Femur (tissue), 1 donor: Measurements from ENCODE around the gene COL28A1.

Experiments used
- DNase-seq: peaks from one replicate; pipeline ENCODE4 v3.0.0-alpha.2; 2017

The COL28A1 gene

DNA sequence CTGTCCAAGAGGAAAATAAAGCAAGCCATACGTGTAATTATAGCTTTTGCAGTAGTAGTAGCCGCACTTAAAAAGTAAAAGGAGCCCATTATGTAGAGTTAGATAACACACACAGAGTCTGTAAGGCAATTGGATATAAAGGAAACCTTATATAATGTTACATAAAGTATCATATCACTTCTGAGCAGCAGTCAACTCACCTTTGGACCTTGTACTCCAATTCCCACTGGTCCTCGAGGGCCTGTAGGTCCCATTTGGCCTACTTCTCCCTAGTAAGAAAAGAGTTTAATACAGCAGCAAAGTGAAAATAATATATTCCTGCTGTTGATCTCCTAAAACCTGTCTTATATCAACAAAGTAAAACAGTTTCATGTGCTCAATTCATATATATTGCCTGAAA, 83.6 kb downstream of the COL28A1 start:
- DNase-seq = no peak

DNA sequence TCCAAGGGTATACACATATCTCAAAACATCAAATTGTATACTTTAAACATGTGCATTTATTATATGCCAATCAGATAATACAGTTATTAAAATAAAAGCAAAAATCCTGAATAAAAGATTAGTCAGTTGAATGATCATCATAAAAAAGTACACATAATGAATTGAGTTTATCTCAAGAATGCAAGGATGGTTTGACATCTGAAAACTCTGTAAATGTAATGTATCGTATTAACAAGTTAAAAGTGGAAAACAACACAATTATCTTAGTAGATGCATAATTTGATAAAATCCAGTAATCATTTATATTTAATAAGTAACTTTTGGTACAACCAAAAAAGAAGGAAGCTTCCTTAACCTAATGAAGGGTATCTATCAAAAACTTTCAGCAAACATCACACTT, 86.6 kb downstream of the COL28A1 start:
- DNase-seq = no peak

DNA sequence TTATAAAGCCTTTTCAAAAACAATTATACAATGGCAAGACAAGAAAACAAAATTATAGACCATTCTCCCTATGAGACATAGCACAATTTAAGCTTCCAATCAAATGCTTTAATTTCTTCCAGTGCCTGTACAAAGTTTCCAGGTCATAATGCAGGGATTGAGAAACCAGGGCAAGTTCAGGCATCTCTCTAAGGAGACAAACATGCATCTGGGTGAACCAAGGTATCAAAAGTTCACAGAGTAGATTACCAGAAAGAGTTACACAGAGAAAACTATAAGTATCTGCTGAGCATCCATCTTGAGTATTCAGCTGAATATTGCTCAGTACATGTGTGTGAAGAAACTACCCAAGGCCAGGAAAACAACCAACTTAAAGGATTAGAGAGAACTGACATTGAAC, 89.1 kb downstream of the COL28A1 start:
- DNase-seq = no peak

DNA sequence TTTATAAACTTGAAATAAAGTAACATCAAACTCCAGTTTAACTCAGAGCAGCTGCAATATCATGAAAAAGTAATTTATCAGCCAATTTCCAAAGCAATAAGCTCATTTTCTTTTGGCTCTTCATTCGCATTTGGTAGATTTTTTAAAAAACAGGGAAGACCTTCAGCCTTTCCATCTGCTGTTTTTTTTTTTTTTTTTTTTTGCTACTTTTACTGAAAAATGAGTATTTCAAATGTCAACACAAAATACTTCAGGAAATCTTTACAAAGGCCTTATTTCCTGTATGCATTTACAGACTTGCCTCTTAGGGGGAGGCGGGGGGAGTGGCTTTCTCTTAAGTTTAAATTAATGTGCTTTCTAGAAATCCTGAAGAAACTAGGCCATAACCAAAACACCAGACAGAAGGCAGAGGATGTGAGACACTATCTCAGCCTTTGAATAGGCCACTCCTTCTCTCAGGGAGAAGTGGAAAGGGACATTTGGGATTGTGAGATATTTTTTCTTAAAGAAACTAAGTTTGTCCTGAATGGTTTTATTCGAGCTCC, 91.8 kb downstream of the COL28A1 start:
- DNase-seq = no peak

DNA sequence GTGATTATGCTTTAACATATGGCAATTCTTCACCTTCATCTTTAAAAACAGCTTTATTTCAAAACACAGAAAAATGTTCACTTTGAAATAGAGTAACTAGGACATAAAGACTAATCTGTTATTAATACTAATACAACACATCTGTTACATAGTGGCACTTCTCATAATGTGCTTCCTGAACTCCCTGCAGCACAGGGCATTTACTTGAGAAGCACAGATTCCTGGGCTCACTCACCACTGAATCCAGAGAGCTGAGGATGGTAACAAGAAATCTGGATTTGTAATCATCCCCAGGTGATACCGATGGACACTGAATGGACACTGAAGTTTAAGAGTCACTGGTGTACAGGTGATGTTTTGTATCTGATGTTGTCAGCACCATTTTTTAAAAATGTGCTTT, 96.1 kb downstream of the COL28A1 start:
- no peak for DNase-seq

DNA sequence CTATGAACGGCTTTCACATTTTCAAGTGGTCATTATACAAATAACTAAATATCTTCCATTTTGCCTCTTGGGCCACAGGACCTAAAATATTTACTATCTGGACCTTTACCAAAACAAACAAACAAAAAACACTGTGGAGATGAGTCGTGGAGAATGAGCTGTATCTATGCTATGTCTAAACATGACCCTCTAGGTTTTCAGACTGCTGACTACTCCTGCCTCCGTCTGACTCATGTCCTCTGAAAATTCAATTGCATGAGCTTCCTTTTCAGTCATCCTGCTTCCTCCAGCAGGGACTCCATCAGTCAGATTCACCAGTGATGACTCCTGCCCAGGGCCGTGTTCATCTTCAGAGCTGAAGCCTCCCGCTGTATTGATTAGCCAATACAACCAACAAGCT, 96.8 kb downstream of the COL28A1 start:
- DNase-seq = no peak

DNA sequence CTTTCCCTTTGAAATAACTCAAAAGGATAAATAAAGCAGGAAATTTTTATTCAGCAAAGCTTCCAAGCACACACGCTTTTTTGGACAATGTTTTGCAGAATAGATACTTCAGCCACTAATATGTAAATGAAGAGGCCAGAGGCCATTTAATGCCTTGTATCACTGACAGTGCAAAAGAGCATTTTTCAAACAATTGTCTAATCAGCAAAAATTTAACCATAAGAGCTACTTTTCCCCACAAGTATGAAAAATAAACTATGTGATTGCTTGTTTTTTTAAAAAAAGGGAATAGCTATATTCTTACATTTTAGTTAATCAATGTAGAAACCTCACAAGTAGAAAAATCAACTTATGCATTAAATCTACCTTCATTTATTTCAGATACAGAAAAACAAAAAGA, 99.7 kb downstream of the COL28A1 start:
- DNase-seq = no peak

DNA sequence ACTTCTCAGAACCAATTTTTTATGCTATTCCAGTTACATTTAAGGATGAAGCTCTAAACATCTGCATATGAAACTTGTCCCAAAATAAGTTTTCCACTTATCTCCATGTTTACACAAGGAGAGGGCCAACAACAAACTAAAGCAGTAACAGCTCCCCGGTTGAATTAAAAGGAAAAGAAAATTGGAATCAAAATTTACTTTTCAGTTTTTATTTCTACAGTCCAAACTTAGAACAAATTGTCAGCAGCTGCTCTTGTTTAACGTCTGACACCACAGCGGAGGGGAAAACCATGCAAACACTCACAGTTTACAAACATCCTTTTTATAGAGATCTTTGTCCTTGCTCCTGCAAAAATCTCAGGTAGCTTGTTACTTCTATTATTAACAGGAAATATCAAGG, 101.3 kb downstream of the COL28A1 start:
- no peak for DNase-seq

DNA sequence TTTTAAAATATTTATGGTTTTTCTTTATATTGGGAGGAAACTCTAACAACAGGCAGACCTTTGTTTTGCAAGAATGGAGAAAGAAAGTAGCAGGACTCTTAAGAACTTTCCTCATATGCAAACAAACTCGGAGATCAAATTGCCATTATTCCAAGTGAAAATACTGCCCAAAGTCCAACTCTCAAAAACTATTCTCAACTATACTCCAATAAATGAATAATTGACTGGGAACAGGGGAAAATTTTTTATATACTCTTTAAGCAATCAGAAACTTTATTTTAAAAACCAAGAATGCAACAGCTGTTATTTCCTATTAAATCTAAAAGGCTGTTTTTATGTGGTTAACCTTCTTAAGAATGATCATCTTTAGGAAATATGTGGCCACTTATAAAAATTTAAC, 101.9 kb downstream of the COL28A1 start:
- no peak for DNase-seq

DNA sequence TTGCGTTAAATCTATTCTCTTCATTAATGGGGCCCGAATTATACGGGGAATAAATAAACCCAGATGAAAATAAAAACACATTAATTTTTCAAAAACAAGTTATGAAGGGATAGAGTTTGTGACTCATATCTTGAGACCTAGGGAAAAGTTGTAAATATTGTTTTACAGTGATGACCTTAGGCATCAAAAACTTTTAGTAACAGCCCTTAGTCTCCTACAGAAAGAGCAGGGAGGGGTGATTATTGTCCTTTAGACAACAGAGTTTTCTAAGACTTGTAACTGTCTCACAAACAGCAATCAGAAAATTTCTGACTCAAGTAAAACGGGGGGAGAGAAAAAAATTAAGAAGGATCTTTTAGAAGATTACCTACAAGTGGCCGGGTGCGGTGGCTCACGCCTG, 102.7 kb downstream of the COL28A1 start:
- no peak for DNase-seq

DNA sequence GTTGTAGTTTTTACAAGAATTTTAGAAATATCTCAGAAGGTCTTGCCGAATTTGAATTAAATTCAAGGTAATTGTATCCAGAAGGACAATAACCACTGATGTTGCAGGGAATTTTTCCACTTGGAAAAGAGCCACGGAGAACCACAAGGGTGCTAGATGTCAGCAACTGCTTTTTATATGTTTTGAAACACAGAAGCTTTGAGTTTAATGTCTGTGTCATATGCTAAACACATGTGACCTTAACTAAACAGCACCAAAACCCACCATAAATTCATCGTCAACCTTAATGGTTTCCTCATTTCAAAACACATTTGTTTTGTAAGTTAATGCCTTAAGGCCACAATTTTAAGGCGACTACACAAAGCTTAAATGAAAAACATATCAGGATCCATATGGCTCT, 106.9 kb downstream of the COL28A1 start:
- DNase-seq = peak; percentile 47

DNA sequence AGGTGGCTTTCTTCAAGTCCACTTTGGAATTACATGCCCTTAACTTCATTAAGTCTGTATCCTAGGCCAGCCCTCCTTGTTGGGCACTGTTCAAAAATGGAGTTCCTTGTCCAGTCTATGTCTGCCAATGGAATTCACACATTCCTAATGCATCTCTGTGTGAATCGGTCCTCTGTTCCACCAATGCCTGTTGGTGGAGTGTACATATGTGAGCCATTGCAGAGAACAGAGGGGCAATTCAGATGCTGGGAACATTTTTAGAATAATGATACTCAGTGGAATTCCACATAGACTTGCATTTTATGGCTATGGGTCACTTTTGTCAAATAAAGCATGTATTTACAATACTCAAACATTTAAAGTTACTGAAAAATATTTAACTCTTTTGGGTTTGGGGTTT, 108.3 kb downstream of the COL28A1 start:
- DNase-seq = peak; percentile 27

DNA sequence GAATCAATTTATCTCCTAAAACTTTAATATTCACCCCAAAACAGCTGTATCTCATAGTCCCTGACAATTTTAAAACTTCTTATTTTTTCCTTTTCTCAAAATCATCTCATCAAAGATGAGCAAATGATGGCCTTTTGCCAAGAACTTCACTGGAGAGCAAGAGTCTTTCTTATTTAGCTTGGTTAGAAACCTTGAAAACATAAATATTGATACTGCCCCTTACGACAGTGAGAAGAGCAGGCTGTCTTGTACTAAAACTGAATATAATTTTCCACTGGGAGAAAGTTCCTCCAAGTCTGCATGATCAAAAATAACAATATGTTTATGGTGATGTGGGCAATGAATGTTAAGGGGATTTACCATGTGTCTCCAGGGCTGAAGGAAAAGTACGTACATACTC, 109.0 kb downstream of the COL28A1 start:
- no peak for DNase-seq

DNA sequence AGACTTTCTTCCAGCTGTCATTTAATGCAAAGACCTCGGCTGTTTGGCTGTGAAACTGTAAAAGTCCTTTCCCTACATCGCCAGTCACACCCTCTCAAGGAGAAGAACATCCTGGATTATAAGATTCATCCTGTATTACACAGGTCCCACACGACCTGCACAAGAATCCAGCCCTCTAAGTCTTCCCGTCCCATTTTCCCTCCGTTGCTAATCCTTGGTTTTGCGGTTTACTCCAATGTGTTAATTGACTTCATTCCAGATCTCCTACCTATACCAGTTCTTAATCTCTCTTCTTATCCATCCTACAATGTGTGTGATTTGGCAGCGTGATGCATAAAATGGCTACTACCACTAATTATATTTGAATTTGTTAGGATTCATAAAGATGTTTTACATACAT, 110.4 kb downstream of the COL28A1 start:
- DNase-seq = no peak

DNA sequence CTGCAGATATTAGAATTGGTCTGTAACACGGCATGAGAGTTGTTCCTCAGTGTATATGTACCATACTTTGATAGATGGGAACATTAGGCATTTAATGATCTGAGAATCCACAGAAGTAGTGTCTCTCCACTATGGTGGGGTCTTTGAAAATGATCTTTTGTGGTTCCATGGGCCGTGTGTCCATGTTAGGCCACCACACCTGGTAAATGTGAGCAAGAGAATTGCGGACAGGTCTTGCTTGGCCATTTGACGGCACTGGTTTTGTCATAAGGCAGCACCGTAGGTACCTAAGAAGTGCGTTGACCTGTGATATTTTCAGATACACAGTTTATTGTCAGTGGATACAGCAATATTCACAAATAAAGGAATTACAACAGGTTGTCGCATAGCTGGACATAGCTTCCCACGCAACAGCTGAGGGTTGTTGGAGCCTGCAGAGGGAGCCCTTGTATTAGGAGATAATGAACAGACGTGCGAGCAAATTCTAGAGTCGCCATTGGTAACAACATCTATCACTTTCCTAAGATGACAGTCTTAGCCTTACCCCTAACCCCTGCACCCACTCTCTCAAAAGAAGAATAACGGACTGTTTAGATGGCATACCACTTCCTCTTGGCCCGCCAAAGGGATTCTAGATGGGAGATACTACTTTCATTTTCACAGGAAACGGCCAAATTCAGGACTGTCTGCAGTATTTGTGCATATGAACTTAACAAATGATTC, 111.4 kb downstream of the COL28A1 start:
- DNase-seq = peak; percentile 73

DNA sequence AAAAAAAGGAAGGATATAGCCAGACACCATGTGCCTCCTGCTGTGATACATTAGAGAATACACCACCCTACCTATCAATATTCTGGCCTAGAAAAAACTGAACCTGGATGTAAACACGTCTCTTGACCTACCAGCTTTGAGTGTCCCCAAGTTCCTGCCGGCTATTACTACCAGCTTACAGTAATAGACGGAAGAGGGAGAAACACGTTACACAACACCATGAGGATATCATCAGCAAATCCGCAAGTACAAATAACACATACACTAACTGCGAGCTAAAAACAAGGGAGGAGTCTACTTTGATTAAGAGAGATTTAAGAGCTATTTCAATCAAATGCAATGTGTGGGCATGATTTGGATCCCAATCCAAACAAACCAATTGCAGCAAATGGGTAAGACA, 113.0 kb downstream of the COL28A1 start:
- DNase-seq = no peak

DNA sequence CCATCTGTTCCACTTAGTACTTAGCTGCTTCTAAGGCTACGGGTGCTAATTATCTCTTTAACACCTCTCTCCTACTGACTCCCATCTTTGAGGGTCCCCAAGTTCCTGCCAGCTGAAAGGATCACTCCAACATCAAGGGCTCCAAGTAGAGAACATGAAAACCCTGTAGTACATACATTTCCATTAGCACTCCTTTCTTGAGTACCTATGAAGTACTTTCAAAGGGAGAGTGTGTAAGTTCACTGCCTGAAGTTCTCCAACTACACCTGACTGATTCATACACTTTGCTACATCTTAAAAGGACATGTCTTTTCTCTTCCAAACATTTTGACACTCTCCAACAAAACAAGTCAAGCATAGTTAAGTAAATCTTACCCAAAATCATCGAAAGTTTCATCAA, 113.8 kb downstream of the COL28A1 start:
- no peak for DNase-seq

DNA sequence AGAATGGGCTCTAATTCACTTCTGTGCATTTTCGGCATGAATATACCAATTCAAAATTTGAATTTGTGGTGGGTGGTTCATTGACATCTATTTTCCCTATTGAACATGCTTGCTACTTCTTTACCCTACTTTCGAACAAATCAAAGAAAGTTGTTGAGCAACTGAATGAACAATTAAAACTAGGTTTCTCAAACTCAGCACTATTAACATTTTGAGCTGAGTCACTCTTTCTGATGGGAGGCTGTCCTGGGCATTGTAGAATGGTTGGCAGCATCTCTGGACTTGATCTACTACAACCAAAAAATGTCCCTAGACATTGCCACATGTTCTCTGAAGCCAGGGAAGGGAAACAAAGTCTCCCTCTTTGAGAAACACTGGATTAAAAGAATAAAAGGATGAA, 116.7 kb downstream of the COL28A1 start:
- DNase-seq = no peak

DNA sequence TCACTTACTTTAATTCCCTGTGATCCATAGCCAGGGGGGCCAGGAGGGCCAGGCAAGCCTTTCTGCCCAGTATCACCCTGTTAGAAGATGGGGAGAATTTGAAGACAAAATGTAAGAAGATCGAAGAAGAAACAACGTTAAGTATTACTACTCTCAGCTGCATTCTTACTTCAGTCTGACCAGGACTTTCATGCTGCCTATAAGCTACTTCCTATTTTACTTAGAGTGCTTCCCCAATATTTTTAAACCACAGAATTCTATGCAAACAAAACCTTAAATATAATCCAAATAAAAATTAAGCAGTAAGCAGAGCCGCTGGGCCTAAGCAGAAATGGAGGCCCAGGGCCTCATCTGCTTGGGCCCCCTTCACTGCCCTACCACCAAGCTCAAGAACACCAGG, 117.8 kb downstream of the COL28A1 start:
- DNase-seq = no peak

DNA sequence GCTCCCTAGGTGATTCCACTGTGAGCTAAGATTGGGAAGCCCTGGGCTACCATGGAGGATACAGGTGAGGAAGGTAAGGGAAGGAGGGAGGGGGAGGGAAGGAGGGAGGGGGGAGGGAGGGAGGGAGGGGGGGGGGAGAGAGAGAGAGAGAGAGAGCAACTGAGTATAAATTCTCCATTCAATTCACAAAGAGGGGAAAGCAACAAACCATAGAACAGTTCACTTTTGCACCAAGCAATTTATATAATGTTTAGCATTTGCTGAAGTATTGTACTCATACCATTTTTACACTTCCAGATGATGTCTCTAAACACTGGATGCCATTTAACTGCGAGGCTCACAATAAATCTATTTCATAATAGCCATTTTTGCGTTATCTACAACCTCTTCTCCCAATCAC, 118.3 kb downstream of the COL28A1 start:
- DNase-seq = no peak

DNA sequence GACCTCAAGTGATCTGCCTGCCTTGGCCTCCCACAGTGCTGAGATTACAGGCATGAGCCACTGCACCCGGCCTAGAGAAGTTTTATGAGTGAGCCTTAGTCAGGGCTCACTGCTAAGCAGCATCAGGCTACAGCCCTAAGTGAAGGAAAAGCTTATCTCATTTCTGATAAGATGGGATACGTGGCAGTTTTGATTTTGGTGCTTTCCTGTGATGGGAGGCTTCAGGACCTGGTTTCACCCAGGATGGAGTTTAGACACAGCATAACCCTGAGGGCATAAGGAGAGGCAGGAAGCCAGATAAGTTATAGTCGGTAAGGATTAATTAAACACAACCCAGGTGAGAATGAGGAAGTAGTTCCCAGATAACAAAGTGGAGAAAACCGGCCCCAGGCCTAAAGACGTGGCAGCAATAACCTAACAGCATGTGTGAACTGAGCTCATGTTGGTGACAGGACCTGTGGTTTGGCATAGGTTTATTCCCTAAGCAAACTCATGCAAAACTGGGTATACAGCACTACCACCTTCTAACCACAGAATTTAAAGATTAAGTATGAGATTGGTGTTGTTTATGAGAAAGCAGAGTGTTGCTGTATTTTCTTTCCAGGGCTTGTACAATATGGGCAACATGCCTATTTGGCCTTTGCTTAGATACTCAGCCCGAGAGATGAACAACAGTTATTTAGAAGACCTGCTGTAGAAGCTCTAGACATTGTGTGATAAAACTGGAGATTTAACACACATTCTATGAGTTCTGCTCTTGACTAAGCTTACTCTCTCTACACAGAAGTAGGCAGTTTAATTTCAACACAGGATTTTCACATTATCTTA, 119.4 kb downstream of the COL28A1 start:
- no peak for DNase-seq

DNA sequence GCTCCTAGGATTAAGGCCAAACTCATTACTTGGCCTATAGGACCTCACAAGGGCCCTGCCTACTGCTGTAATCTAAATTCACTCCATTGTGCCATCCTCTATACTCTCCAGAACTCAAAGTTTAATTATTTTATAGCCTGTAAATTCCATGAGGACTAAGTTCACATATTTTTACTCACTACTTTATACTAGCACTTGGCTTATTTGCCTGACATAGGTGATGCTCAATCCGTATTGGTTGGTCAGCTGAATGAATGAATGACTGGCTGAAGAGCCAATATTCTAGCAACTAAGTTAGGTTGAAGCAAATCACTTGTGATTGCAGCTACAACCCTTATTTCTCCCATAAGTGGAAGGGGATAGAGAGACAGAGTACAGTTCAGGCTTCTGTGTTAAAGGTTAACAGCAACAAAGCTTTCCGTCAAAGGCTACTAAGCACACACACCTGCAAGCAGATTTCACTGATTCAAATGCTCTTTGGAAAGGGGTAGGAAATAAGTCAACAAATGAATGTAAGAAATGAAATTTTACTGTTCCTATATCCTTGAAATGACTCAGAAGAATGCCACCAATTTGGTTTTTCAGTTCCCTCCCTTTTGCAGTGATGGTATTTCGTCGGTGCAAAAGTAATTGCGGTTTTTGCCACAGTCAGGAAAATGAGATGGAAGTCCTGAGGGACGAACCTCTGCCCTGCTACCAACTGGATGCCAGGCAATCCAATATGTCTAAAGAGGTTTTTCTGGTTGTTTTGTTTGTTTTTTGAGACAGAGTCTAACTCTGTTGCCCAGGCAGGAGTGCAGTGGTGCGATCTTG, 120.7 kb downstream of the COL28A1 start:
- no peak for DNase-seq

DNA sequence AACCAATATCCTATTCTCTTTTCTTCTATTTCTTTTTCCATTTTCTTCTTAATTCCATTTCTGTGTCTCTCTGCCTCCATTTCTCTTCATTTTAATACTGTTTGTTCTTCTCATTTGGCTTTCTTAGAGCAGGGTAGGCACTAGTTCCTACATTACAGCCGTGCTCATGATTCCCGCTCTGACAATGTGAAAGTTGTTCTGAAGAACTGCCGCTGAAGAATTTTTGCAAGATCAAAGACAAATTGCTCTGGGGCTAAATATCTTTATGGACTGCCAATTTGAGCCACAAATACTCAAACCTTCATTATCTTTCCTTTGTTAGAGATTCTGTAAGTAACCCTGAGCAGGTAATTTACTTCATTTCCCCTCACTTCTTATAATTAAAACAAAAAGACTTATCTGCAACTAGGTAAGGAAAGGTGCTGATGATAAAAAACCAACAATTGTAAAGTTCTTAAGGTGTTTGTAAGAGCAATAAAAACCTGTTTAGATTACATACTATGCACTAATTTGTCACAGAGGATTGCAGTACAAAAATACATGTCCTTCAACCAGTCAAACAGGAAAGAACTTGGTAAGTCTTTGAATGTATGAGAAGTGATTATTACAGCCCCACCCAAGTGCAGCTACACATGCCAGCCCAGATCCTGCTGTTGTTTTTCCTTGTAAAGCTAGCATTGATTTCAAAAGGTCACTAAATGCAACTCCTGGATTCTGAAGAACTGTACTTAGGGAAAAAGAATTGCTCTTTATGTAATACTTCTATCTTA, 127.5 kb downstream of the COL28A1 start:
- no peak for DNase-seq
